H9 (cell line): Measurements from ENCODE around the gene SNRPA1. TPM values are rescaled to one million over a fixed set of nuclear protein-coding genes. Genes with fewer than 3 reads are reported as not detected.

Source experiments
- DNase-seq: peaks from one replicate; pipeline ENCODE4 v3.0.0-alpha.2; 2017
- H2AFZ ChIP-seq: one replicate; pipeline ENCODE4 v1.6.1; 2013; ENCODE audit warnings: mild to moderate bottlenecking, low read length, control low read depth, moderate library complexity
- H2AK5ac ChIP-seq: 2 replicates; pipeline ENCODE4 v1.6.1; 2013; ENCODE audit warnings: low read length, control low read depth, mixed read lengths; ENCODE audit not compliant: insufficient read length
- H2BK120ac ChIP-seq: one replicate; pipeline ENCODE4 v1.6.1; 2013; ENCODE audit warnings: low read depth, mild to moderate bottlenecking, low read length, control low read depth, inconsistent platforms; ENCODE audit not compliant: poor library complexity, severe bottlenecking
- H2BK12ac ChIP-seq: 2 replicates; pipeline ENCODE4 v1.6.1; 2013; ENCODE audit warnings: low read length, control low read depth, mixed read lengths, low read depth; ENCODE audit not compliant: insufficient read length
- H2BK15ac ChIP-seq: 2 replicates; pipeline ENCODE4 v1.6.1; 2013; ENCODE audit warnings: low read depth, low read length, control low read depth
- H2BK20ac ChIP-seq: one replicate; pipeline ENCODE4 v1.6.1; 2013; ENCODE audit warnings: low read depth, mild to moderate bottlenecking, low read length, control low read depth, inconsistent platforms; ENCODE audit not compliant: poor library complexity, severe bottlenecking
- H2BK5ac ChIP-seq: 2 replicates; pipeline ENCODE4 v1.6.1; 2013; ENCODE audit warnings: low read length, control low read depth, mixed read lengths; ENCODE audit not compliant: insufficient read length
- H3K14ac ChIP-seq: 2 replicates; pipeline ENCODE4 v1.6.1; 2013; ENCODE audit warnings: low read length, control low read depth; ENCODE audit not compliant: insufficient read depth
- H3K18ac ChIP-seq: 2 replicates; pipeline ENCODE4 v1.6.1; 2013; ENCODE audit warnings: low read depth, mild to moderate bottlenecking, mixed read lengths, low read length, control low read depth; ENCODE audit not compliant: insufficient read length
- H3K23ac ChIP-seq: 2 replicates; pipeline ENCODE4 v1.6.1; 2013; ENCODE audit warnings: low read length, control low read depth, mixed read lengths, low read depth; ENCODE audit not compliant: insufficient read length
- H3K23me2 ChIP-seq: 2 replicates; pipeline ENCODE4 v1.6.1; 2013; ENCODE audit warnings: low read depth, mild to moderate bottlenecking, mixed read lengths, low read length, control low read depth; ENCODE audit not compliant: insufficient read length, poor library complexity, severe bottlenecking
- H3K27ac ChIP-seq: 2 replicates; pipeline ENCODE4 v1.5.1; 2013; ENCODE audit warnings: low read length, control low read depth, mixed read lengths, low read depth; ENCODE audit not compliant: insufficient read length
- H3K27me3 ChIP-seq: 2 replicates; pipeline ENCODE4 v1.6.1; 2013; ENCODE audit warnings: low read length, control low read depth, inconsistent platforms; ENCODE audit not compliant: insufficient read depth
- H3K4ac ChIP-seq: 2 replicates; pipeline ENCODE4 v1.6.1; 2013; ENCODE audit warnings: low read depth, mild to moderate bottlenecking, control low read depth, inconsistent platforms, low read length, moderate library complexity
- H3K4me1 ChIP-seq: 2 replicates; pipeline ENCODE4 v1.6.1; 2013; ENCODE audit warnings: low read length, control low read depth, inconsistent platforms; ENCODE audit not compliant: insufficient read depth
- H3K4me2 ChIP-seq: 2 replicates; pipeline ENCODE4 v1.6.1; 2013; ENCODE audit warnings: low read length, control low read depth, mixed read lengths; ENCODE audit not compliant: insufficient read length, insufficient read depth
- H3K56ac ChIP-seq: 2 replicates; pipeline ENCODE4 v1.6.1; 2013; ENCODE audit warnings: low read depth, mild to moderate bottlenecking, mixed read lengths, low read length, control low read depth; ENCODE audit not compliant: insufficient read length
- H3K79me1 ChIP-seq: 2 replicates; pipeline ENCODE4 v1.6.1; 2013; ENCODE audit warnings: low read depth, mild to moderate bottlenecking, moderate library complexity, low read length, control low read depth, inconsistent platforms; ENCODE audit not compliant: insufficient read depth, poor library complexity, severe bottlenecking
- H3K79me2 ChIP-seq: 2 replicates; pipeline ENCODE4 v1.6.1; 2013; ENCODE audit warnings: low read length, control low read depth, inconsistent platforms; ENCODE audit not compliant: insufficient read depth
- H3K9ac ChIP-seq: 2 replicates; pipeline ENCODE4 v1.6.1; 2013; ENCODE audit warnings: low read length, control low read depth, mixed read lengths; ENCODE audit not compliant: insufficient read length; ENCODE audit errors: extremely low read depth
- H3K9me3 ChIP-seq: one replicate; pipeline ENCODE4 v1.6.1; 2013; ENCODE audit warnings: low read depth, low read length, inconsistent platforms; ENCODE audit not compliant: control insufficient read depth
- H3T11ph ChIP-seq: one replicate; pipeline ENCODE4 v1.6.1; 2013; ENCODE audit warnings: mild to moderate bottlenecking, low read length, control low read depth, inconsistent platforms
- H4K20me1 ChIP-seq: one replicate; pipeline ENCODE4 v1.6.1; 2013; ENCODE audit not compliant: control insufficient read depth, insufficient read length, insufficient read depth
- H4K5ac ChIP-seq: 2 replicates; pipeline ENCODE4 v1.6.1; 2013; ENCODE audit warnings: low read depth, mild to moderate bottlenecking, mixed read lengths, low read length, control low read depth; ENCODE audit not compliant: insufficient read length
- H4K8ac ChIP-seq: replicated peaks from 2 replicates; pipeline ENCODE4 v1.6.1; 2013; ENCODE audit warnings: low read length, control low read depth, mixed read lengths, low read depth; ENCODE audit not compliant: insufficient read length
- H4K91ac ChIP-seq: 2 replicates; pipeline ENCODE4 v1.6.1; 2013; ENCODE audit warnings: low read depth, mild to moderate bottlenecking, moderate library complexity, mixed read lengths, low read length, control low read depth; ENCODE audit not compliant: insufficient read length
- H3K27ac Mint-ChIP-seq, 3 experiments: 2 replicates in 2 of 3; 3 replicates in 1 of 3; pipeline ENCODE4 v1.8.0; 2020 to 2021; ENCODE audit warnings: mixed read lengths in 3 of 3, mild to moderate bottlenecking in 1 of 3, moderate library complexity in 1 of 3
- H3K27me3 Mint-ChIP-seq: 2 replicates; pipeline ENCODE4 v1.8.0; 2021; ENCODE audit warnings: low read depth, mild to moderate bottlenecking, moderate library complexity, mixed read lengths
- H3K36me3 Mint-ChIP-seq, 3 experiments: 2 replicates in 2 of 3; 3 replicates in 1 of 3; pipeline ENCODE4 v1.8.0; 2020 to 2021; ENCODE audit warnings: low read depth in 3 of 3, mixed read lengths in 3 of 3; ENCODE audit not compliant: insufficient read depth in 1 of 3
- H3K4me1 Mint-ChIP-seq, 2 experiments: 2 replicates each; pipeline ENCODE4 v1.8.0; 2020; ENCODE audit warnings: mixed read lengths in 2 of 2
- H3K4me3 Mint-ChIP-seq, 2 experiments: 2 replicates in 1 of 2; 3 replicates in 1 of 2; pipeline ENCODE4 v1.8.0; 2020 to 2021; ENCODE audit warnings: mild to moderate bottlenecking in 2 of 2, mixed read lengths in 2 of 2, moderate library complexity in 1 of 2
- H3K9me3 Mint-ChIP-seq, 2 experiments: 2 replicates in 1 of 2; 3 replicates in 1 of 2; pipeline ENCODE4 v1.8.0; 2020; ENCODE audit warnings: mild to moderate bottlenecking in 2 of 2, mixed read lengths in 2 of 2, moderate library complexity in 1 of 2
- CTCF ChIP-seq: fragments of 200-600 bp; sonication (generic); conservative IDR thresholded peaks from 3 replicates; pipeline ENCODE4 v1.8.0; 2021; ENCODE audit warnings: antibody characterized with exemption, mild to moderate bottlenecking
- WGBS: extraction: QIAGEN DNeasy Blood & Tissue Kit; methylation state at CpG from one replicate; pipeline ENCODE4 v1.1.7; 2013; ENCODE audit warnings: missing lambda C conversion rate, low lambda C conversion rate, mixed read lengths; ENCODE audit not compliant: insufficient read length; ENCODE audit errors: extremely low coverage; 5-methylcytosine and 5-hydroxymethylcytosine counted together
- total RNA-seq: library from RNA; stranded (reverse); gene quantifications from 2 replicates; pipeline ENCODE4 v1.2.1, GENCODE V29; 2021

Gene SNRPA1
- total RNA-seq, 1 experiment from 2014 or later = 145 TPM

- Mint-ChIP-seq H3K9me3 (no peaks in the 10 kb centered on the region), H3K4me1 (peaks cover 58 to 74% of the 10 kb centered on the region in 2 experiments), H3K4me3 (no peak overlapping the region), H3K27ac (peak overlapping the region in 1 of 3 experiments; percentile 33; a peak in 1 of 7 replicates), H3K27me3 (no peaks in the 10 kb centered on the region), H3K36me3 (peaks cover 0 to 10% (median 4%) of the 10 kb centered on the region in 3 experiments; a peak in 4 of 7 replicates)
- no peak overlapping the region for H3K56ac ChIP-seq
- H4K91ac ChIP-seq = no peak overlapping the region
- H3K23me2 ChIP-seq = no peaks in the 10 kb centered on the region
- no peak overlapping the region for H3T11ph ChIP-seq
- no peak overlapping the region for H4K8ac ChIP-seq
- H3K14ac ChIP-seq = no peak overlapping the region
- WGBS = no CpG with 5 or more reads among the region's 6 CpGs
- no peak overlapping the region for H3K18ac ChIP-seq
- H3K27me3 ChIP-seq = no peaks in the 10 kb centered on the region
- H2BK120ac ChIP-seq = no peak overlapping the region
- no peak for DNase-seq
- H3K79me1 ChIP-seq = peaks cover 6% of the 10 kb centered on the region
- H4K5ac ChIP-seq = no peak overlapping the region
- H3K9me3 ChIP-seq = no peaks in the 10 kb centered on the region
- H2BK15ac ChIP-seq = no peak overlapping the region
- no peak overlapping the region for H3K23ac ChIP-seq
- peaks cover 11% of the 10 kb centered on the region for H3K4me1 ChIP-seq
- H3K4me2 ChIP-seq = no peak overlapping the region
- TF ChIP-seq CTCF = no peak
- no peak overlapping the region for H2AK5ac ChIP-seq
- H2AFZ ChIP-seq = no peak overlapping the region
- no peak overlapping the region for H2BK20ac ChIP-seq
- H4K20me1 ChIP-seq = peaks cover 5% of the 10 kb centered on the region
- no peak overlapping the region for H2BK12ac ChIP-seq
- no peak overlapping the region for H3K4ac ChIP-seq
- no peak overlapping the region for H3K27ac ChIP-seq
- no peak overlapping the region for H2BK5ac ChIP-seq
- H3K79me2 ChIP-seq = peaks cover 76% of the 10 kb centered on the region
- no peak overlapping the region for H3K9ac ChIP-seq
Observed at GRCh38 chr15:101242999-101243336, 52.1 kb downstream of the SNRPA1 start.
